Osteocyte (in vitro differentiated cells): ENCODE measurements around the gene CRABP1. TPM values are rescaled to one million over a fixed set of nuclear protein-coding genes. Genes with fewer than 3 reads are reported as not detected.

Source experiments
- DNase-seq: peaks from one replicate; pipeline ENCODE4 v3.0.0; 2021; ENCODE audit warnings: mixed read lengths; ENCODE audit not compliant: unreplicated experiment; ENCODE audit errors: extremely low spot score
- H3K27ac Mint-ChIP-seq: one replicate; pipeline ENCODE4 v1.8.0; 2021; ENCODE audit warnings: mild to moderate bottlenecking, mixed read lengths; ENCODE audit not compliant: unreplicated experiment
- H3K27me3 Mint-ChIP-seq: one replicate; pipeline ENCODE4 v1.8.0; 2021; ENCODE audit warnings: mixed read lengths; ENCODE audit not compliant: unreplicated experiment
- H3K36me3 Mint-ChIP-seq: one replicate; pipeline ENCODE4 v1.8.0; 2021; ENCODE audit warnings: mixed read lengths; ENCODE audit not compliant: unreplicated experiment
- H3K4me1 Mint-ChIP-seq: one replicate; pipeline ENCODE4 v1.8.0; 2021; ENCODE audit warnings: mixed read lengths; ENCODE audit not compliant: unreplicated experiment
- H3K4me3 Mint-ChIP-seq: one replicate; pipeline ENCODE4 v1.8.0; 2021; ENCODE audit warnings: mild to moderate bottlenecking, moderate library complexity, mixed read lengths; ENCODE audit not compliant: unreplicated experiment
- H3K9me3 Mint-ChIP-seq: one replicate; pipeline ENCODE4 v1.8.0; 2021; ENCODE audit warnings: mixed read lengths; ENCODE audit not compliant: unreplicated experiment
- CTCF ChIP-seq: fragments of 200-600 bp; sonication (generic); IDR thresholded peaks from 2 replicates; pipeline ENCODE4 v1.5.0; 2021; ENCODE audit warnings: antibody characterized with exemption, mild to moderate bottlenecking, moderate library complexity
- total RNA-seq: library from RNA; stranded (reverse); gene quantifications from 2 replicates; pipeline ENCODE4 v1.2.1, GENCODE V29; 2021

The CRABP1 gene
- total RNA-seq, 1 donor from 2014 or later, result 5.2 TPM

- Mint-ChIP-seq H3K4me1 (peaks cover 25% of the 10 kb centered on the region), H3K4me3 (no peak overlapping the region), H3K27me3 (peaks cover 15% of the 10 kb centered on the region), H3K27ac (no peak overlapping the region), H3K9me3 (no peaks in the 10 kb centered on the region), H3K36me3 (no peaks in the 10 kb centered on the region)
- TF ChIP-seq CTCF, result no peak
- no peak for DNase-seq
Observed at GRCh38 chr15:78361771-78362506, 21.8 kb downstream of the CRABP1 start.

- no peak overlapping the region for H3K4me3 Mint-ChIP-seq
- H3K27ac Mint-ChIP-seq, result no peak overlapping the region
- H3K36me3 Mint-ChIP-seq, result no peaks in the 10 kb centered on the region
- peaks cover 27% of the 10 kb centered on the region for H3K4me1 Mint-ChIP-seq
- TF ChIP-seq CTCF, result no peak
- peaks cover 14% of the 10 kb centered on the region for H3K27me3 Mint-ChIP-seq
- H3K9me3 Mint-ChIP-seq, result no peaks in the 10 kb centered on the region
- DNase-seq, result no peak
Observed at GRCh38 chr15:78362716-78363380, 22.7 kb downstream of the CRABP1 start.

- DNase-seq, result no peak
- H3K4me1 Mint-ChIP-seq, result peaks cover 33% of the 10 kb centered on the region
- H3K27ac Mint-ChIP-seq, result no peak overlapping the region
- no peaks in the 10 kb centered on the region for H3K9me3 Mint-ChIP-seq
- peaks cover 9% of the 10 kb centered on the region for H3K27me3 Mint-ChIP-seq
- TF ChIP-seq CTCF, result no peak
- H3K36me3 Mint-ChIP-seq, result no peaks in the 10 kb centered on the region
- H3K4me3 Mint-ChIP-seq, result no peak overlapping the region
Observed at GRCh38 chr15:78363381-78363734, 23.2 kb downstream of the CRABP1 start.

- H3K27ac Mint-ChIP-seq, result peak overlapping the region; percentile 29
- H3K9me3 Mint-ChIP-seq, result no peaks in the 10 kb centered on the region
- no peaks in the 10 kb centered on the region for H3K36me3 Mint-ChIP-seq
- no peak for TF ChIP-seq CTCF
- no peak overlapping the region for H3K4me3 Mint-ChIP-seq
- no peak for DNase-seq
- peaks cover 3% of the 10 kb centered on the region for H3K27me3 Mint-ChIP-seq
- peaks cover 36% of the 10 kb centered on the region for H3K4me1 Mint-ChIP-seq
Observed at GRCh38 chr15:78364233-78364632, 24.1 kb downstream of the CRABP1 start.

GRCh38 chr15:78365917-78366316 is 25.8 kb downstream of the CRABP1 start:
- Mint-ChIP-seq H3K27me3 (peaks cover 3% of the 10 kb centered on the region), H3K9me3 (no peaks in the 10 kb centered on the region), H3K4me1 (peaks cover 29% of the 10 kb centered on the region), H3K27ac (no peak overlapping the region), H3K4me3 (no peak overlapping the region), H3K36me3 (no peaks in the 10 kb centered on the region)
- TF ChIP-seq CTCF, result no peak
- DNase-seq, result no peak
